ENCODE data around the gene CHORDC1.

CHORDC1 gene

GRCh38 chr11:90222459-90223247 lies at the start of gene CHORDC1:
TSS of gene CHORDC1 (minus strand) at chr11:90223049. CDS start at chr11:90222954, 95 bp downstream.
- peak; percentile 85 to 87 for DNase-seq (ENCODE audit: low read depth in 2 of 2)
- TF ChIP-seq CTCF (IDR thresholded peaks at IDR 0.05; ENCODE audit: low read depth, low read length), result no peak
- peak within 1 kb of the TSS; percentile 79 to 81 for H3K4me3 ChIP-seq (replicated peaks in 1 of 2; ENCODE audit: low read depth in 2 of 2, low read length in 2 of 2)

- DNase-seq (ENCODE audit: low read depth in 2 of 2), result no peak
- no peak for TF ChIP-seq CTCF (IDR thresholded peaks at IDR 0.05; ENCODE audit: low read depth, low read length)
- H3K4me3 ChIP-seq (replicated peaks in 1 of 2; ENCODE audit: low read depth in 2 of 2, low read length in 2 of 2), result no peak overlapping the region
Observed at GRCh38 chr11:90257158-90257525, 34.3 kb upstream of the CHORDC1 start.

GRCh38 chr11:90256404-90257157 lies 33.7 kb upstream of the CHORDC1 start:
- H3K4me3 ChIP-seq (replicated peaks in 1 of 2; ENCODE audit: low read depth in 2 of 2, low read length in 2 of 2), result no peak overlapping the region
- no peak for TF ChIP-seq CTCF (IDR thresholded peaks at IDR 0.05; ENCODE audit: low read depth, low read length)
- no peak for DNase-seq (ENCODE audit: low read depth in 2 of 2)

GRCh38 chr11:90254065-90254464 lies 31.2 kb upstream of the CHORDC1 start:
- no peak for TF ChIP-seq CTCF (IDR thresholded peaks at IDR 0.05; ENCODE audit: low read depth, low read length)
- no peak overlapping the region for H3K4me3 ChIP-seq (replicated peaks in 1 of 2; ENCODE audit: low read depth in 2 of 2, low read length in 2 of 2)
- no peak for DNase-seq (ENCODE audit: low read depth in 2 of 2)

- DNase-seq (ENCODE audit: low read depth in 2 of 2), result no peak
- no peak for TF ChIP-seq CTCF (IDR thresholded peaks at IDR 0.05; ENCODE audit: low read depth, low read length)
- H3K4me3 ChIP-seq (replicated peaks in 1 of 2; ENCODE audit: low read depth in 2 of 2, low read length in 2 of 2), result no peak overlapping the region
Observed at GRCh38 chr11:90252053-90252452, 29.2 kb upstream of the CHORDC1 start.

- TF ChIP-seq CTCF (IDR thresholded peaks at IDR 0.05; ENCODE audit: low read depth, low read length), result no peak
- no peak overlapping the region for H3K4me3 ChIP-seq (replicated peaks in 1 of 2; ENCODE audit: low read depth in 2 of 2, low read length in 2 of 2)
- no peak for DNase-seq (ENCODE audit: low read depth in 2 of 2)
Observed at GRCh38 chr11:90251599-90251998, 28.8 kb upstream of the CHORDC1 start.

All from cardiac fibroblast (primary cell).